ENCODE results near the gene MRPL21.
"Not testable (repeated sequence)": the region's sequence is repeated elsewhere in the genome, so short reads cannot be mapped to it uniquely, and the experiment has no call there.

MRPL21 gene

DNA sequence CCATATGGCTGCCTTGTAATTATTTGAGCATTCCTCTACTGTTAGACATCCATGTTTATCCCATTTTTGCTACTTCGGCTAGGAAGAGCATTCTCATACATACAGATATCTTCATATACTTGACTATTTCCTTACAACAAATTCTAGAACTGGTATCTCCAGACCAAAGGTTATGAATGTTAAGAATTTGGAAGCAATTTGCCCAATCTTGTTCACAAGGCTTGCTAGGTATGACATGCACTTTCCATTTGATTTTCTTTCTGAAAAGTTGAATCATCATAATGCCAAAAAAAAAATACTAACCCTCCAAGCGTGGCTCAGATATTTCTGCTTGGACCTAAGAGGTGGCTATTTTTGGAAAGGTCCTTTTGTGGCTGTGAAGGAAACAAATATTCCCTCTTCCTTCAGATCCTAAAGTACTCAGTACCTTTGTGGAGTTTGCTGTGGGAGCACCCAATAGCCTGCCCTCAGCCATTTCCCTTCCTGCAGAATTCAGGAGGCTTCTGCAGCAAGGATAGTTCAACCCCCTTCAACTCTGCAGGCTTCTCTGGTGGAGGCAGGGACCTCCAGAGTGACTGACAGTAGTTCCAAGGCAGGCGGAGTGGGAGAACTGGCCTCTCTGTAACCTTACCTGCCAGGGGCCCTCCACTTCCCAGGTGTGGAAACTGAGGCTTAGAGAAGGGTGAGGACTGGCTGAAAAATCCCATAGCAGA, 39.9 kb downstream of the MRPL21 start:
- DNase-seq, result no peak

DNA sequence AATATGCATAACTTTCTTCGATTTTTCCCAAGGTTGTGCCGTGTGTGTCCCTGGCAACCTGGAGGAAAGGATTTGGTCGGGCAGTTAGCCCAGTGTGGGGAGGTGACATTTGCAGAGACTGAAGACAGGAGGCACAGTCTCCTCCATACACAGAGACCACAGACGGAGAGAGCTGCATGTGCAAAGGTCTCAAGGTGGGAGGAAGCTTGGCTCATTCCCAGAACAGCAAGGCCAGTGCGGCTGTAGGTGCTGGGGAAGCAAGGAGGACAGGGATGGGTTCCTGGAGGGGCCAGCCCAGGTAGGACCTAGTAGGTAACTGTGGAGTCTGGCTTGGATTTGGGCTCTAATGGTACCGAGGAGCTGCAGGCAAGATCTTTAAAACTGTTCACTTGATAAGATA, 41.2 kb downstream of the MRPL21 start:
- DNase-seq, result no peak

DNA sequence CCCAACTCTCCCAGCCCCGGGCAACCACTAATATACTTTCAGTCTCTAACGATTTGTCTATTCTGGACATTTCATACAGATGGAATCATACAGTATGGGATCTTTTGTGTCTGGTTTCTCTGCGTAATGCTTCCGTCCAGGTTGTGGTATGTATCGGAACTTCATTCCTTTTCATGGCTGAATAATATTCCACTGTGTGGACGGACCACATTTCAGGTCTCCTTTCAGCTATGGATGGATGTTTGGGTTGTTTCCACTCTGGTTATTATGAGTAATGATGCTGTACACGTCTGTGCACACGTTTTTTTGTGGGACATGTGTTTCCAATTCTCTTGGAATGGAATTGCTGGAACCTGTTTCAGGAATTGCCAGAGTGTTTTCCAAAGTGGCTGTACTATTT, 44.5 kb downstream of the MRPL21 start:
- DNase-seq, result no peak

GRCh38 chr11:68857037-68857586, 46.5 kb downstream of the MRPL21 start:
- DNase-seq, result no peak

DNA sequence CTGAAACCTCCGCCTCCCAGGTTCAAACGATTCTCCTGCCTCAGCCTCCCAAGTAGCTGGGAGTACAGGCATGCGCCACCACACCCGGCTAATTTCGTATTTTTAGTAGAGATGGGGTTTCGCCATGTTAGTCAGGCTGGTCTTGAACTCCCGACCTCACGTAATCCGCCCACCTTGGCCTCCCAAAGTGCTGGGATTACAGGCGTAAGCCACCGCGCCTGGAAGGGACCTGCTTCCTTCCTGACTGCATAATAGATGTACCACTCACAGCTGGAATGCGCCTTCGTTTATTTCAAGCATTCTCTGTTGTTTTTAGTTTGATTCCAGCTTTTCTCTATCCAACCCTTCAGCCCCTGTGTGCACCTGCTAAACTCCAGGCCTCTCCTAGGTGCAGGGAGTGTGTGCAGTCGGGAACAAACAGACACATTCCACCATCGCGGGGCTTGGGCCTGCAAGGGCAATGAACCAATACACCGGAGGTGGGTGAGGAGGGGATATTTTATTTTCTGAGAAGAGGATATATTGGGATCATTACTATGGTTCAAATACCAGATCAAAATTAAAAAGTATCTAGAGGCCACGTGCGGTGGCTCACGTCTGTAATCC, 47.1 kb downstream of the MRPL21 start:
- not testable (repeated sequence) for DNase-seq

- no peak for DNase-seq
Measured at GRCh38 chr11:68855205-68855981, 48.2 kb downstream of the MRPL21 start.

- no peak for DNase-seq
Measured at GRCh38 chr11:68854273-68854958, 49.2 kb downstream of the MRPL21 start.

DNA sequence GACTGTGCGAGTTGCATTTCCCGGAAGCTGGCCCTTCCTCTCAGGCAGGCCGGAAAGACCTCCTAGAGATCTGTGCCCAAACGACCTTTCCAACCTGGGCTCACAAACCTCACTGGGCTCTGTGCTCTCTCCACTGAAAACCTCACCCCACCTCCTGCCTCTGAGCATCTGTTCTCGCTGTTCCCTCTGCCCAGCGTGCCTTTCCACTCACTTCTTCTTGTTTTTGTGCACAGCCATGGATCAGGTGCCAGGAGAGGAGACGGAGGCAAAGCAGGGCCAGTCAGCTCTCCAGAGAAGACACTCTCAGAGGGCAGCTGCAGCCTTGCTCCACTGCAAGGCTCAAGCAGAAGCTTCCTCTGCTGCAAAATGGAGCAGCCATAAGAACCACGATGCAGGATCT, 51.0 kb downstream of the MRPL21 start:
- no peak for DNase-seq

DNA sequence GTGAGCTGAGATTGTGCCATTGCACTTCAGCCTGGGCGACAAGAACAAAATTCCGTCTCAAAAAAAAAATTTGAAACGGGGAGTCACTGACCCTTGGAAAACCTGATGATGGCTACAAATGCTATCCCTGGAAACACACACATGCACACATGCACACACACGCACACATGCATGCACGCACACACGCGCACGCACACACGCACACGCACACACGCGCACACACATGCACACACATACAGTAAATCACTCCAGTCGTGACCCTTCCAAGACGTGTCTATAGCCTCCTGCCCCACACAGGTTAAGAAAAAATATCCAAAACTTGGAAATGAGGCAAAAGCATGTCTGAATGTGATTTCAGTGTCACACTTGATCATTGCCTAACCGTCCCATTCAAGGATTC, 55.2 kb downstream of the MRPL21 start:
- DNase-seq, result no peak

GRCh38 chr11:68847395-68847794, 56.2 kb downstream of the MRPL21 start:
- DNase-seq, result no peak

DNA sequence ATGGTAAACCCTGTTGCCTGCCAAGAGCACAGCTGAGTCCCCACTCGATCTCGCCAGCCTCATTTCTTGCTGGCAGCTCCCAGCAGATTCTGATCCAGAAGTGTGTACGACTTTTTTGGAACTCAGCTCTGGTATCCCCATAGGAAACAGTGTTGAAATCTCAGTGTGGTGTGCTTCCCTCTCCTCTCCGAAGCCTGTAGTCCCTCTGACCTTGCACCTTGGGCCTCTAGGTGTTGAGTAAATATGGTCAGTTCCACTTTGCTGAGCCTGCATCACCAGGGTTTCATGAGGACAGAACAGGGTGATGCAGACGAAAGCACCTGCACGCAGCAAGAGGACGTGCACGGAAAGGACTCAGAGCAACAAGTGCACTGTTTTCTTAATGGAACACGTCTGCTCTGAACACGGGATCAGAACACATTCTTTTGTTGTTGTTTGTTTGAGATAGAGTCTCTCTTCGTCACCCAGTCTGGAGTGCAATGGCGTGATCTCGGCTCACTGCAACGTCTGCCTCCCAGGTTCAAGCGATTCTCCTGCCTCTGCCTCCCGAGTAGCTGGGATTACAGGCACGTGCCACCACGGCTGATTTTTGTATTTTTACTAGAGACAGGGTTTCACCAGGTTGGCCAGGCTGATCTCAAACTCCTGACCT, 58.2 kb downstream of the MRPL21 start:
- DNase-seq, result peak in 1 of 2 experiments; percentile 28

DNA sequence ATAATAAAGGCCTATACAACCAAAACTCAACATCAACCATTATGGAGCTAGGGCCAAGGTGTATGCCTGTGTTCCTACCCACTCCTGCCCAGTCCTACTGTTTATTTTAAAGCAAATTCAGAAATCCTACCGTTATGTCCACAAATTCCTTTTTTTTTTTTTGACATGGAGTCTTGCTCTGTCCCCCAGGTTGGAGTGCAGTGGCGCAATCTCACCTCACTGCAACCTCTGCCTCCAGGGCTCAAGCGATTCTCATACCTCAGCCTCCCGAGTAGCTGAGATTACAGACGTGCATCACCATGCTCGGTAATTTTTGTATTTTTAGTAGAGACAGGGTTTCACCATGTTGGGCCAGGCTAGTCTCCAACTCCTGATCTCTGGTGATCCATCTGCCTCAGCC, 58.8 kb downstream of the MRPL21 start:
- DNase-seq, result no peak

DNA sequence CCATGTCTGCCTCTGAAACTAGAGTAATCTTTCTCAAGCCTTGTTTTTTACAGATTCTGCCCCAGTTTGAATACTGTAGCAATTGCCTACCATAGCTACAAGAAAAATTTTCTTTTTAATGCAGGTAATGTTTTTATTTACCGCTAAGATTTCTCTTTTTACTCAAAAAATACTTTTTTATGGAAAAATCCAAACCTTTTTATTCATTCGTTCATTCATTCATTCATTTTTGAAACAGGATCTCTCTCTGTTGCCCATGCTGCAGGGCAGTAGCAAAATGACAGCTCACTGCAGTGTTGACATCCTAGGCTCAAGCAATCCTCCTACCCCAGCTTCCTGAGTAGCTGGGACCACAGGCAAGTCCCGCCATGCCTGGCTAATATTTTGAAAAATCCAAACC, 59.3 kb downstream of the MRPL21 start:
- DNase-seq, result no peak

- DNase-seq, result peak; percentile 91 to 94
Measured at GRCh38 chr11:68843703-68844312, 59.8 kb downstream of the MRPL21 start.

DNA sequence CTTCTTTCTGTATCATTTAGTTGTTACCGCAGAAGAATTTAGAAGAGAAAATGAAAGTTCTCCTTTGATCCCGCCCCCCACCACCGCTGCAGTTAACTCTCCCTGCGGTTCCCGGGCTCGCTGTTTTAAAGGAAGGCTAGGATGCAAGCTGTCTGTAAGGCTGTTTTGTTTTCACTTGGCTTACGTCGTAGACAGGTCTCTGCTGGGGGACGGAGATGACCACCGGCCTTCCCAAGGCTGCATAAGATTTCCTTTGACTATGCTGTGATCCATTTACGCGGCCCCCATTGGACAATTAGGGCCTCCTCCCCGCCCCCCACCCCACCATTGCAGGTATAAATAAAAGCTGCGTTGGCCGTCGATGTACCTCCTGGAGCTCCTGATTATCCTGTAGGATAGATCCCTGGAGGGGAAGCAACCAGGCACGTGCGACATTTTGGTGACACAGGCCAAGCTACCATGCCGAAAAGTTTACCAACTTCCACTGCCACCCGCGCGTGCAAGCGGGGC, 60.5 kb downstream of the MRPL21 start:
- no peak for DNase-seq

GRCh38 chr11:68842427-68843051, 61.1 kb downstream of the MRPL21 start:
- DNase-seq, result no peak

DNA sequence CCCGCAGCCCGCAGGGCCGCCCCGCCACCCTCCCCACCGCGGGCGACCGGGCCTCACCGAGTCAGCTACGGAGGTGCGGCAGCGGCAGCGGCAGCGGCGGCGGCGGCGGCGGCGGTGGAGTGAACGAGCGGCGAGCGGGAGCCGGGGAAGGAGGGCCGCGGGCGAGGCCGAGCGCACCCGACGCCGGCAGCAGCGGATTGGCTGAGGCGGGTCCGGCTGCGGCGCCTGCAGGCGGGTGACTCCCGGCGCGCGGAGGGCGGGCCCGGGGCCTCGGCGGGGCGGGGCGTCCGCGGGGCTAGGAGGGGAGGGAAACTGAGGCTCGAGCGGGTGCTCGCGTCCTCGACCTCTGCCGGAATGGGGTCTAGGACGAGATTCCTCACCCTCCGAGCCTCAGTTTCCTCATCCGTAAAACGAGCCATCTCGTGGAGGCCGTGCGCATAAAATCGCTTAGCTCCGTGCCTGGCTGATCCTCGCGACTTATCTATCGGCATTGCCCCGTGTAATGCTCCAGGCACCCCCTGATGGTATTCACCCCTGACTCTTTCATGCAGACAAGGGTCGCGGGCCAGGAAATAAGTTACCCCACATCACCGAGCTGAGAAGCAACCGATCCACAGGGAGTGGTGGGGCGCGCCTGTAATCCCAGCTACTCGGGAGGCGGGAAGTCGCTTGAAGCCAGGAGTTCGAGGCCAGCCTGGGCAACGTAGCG, 61.8 kb downstream of the MRPL21 start, which contains the start of gene CPT1A:
TSS of gene CPT1A (minus strand) at position 199 of the 709 bp plus-strand sequence. CDS start 26,442 bp downstream, outside the sequence.
- peak; percentile 17 to 85 for DNase-seq

Data from SHP77 (cell line).